ENCODE measurements around the gene CAV3. TPM values are rescaled to one million over a fixed set of nuclear protein-coding genes. Genes with fewer than 3 reads are reported as not detected.
A peak's percentile ranks its signal among the peaks of the same experiment; 100 is the strongest.
"Not testable (repeated sequence)": the region's sequence is repeated elsewhere in the genome, so short reads cannot be mapped to it uniquely, and the experiment has no call there.

Gene CAV3
- total and polyA plus RNA-seq, 9 of the 15 experiments (the other 6 are each of a cell fraction or from before 2014, with no cell fraction given), result not detected

- no peaks in the 10 kb centered on the region for H3K9me1 ChIP-seq (ENCODE audit: control insufficient read depth, insufficient read depth, low read length)
- ATAC-seq (peak; percentile 99), FAIRE-seq (peak; percentile 93), DNase-seq (ENCODE audit: extremely low read depth in 1 of 4, low spot score in 3 of 4) (peak; percentile 53 to 70 (median 68))
- no peaks in the 10 kb centered on the region for H3K4me1 ChIP-seq (replicated peaks in 1 of 2; ENCODE audit: control insufficient read depth in 2 of 2, insufficient read depth in 2 of 2, low read length in 2 of 2)
- no peak overlapping the region for H3K9ac ChIP-seq (ENCODE audit: insufficient read depth in 1 of 2, low read depth in 2 of 2, low read length in 2 of 2)
- peaks cover 3 to 62% of the 10 kb centered on the region in 2 experiments; a peak in 4 of 5 replicates for H3K27me3 ChIP-seq (ENCODE audit: control insufficient read depth in 2 of 2, insufficient read depth in 2 of 2, low read length in 2 of 2)
- no peaks in the 10 kb centered on the region for H4K20me1 ChIP-seq (replicated peaks; ENCODE audit: control insufficient read depth, insufficient read depth, low read length)
- no peaks in the 10 kb centered on the region for H3K36me3 ChIP-seq (ENCODE audit: control insufficient read depth, insufficient read depth, low read length)
- ChIA-PET POLR2A (interaction anchor here (0.6 to 1.0 kb wide), 3 partner anchors 10 to 391 kb away, joined by 3 to 5 read pairs (median 3); no protein-coding TSS in a partner anchor), CTCF (ENCODE audit: low intra/inter-chr PET ratio) (no interaction called here)
- intact Hi-C loops (cut with micrococcal nuclease), result no loop called here
- H3K79me2 ChIP-seq (ENCODE audit: control insufficient read depth, insufficient read depth, low read length), result no peaks in the 10 kb centered on the region
- H3K9me3 ChIP-seq (replicated peaks; ENCODE audit: control insufficient read depth, insufficient read depth, low read depth, low read length), result no peaks in the 10 kb centered on the region
- no TSS peak for BruUV-seq (replicated peaks)
- 12% methylated on average over 13 of the region's 14 CpGs for WGBS (ENCODE audit: insufficient coverage, low coverage, missing lambda C conversion rate)
- H3K4me3 ChIP-seq, result no peak overlapping the region
- no peak overlapping the region for H2AFZ ChIP-seq (ENCODE audit: low read depth, low read length)
- H3K4me2 ChIP-seq (ENCODE audit: insufficient read depth, low read length), result no peak overlapping the region
- no peak overlapping the region for H3K27ac ChIP-seq (ENCODE audit: extremely low read depth, low read depth, low read length)
- in situ Hi-C loops (cut with MboI), result no loop called here
- TF ChIP-seq MYC (IDR thresholded peaks at IDR 0.05; ENCODE audit: low read depth, low read length), result 0 out of 2 replicates have a peak, but pooled peaks have one; percentile 38
- TF ChIP-seq MYC (CRISPR knock-in tag; IDR thresholded peaks at IDR 0.05; ENCODE audit: borderline replicate concordance, low read depth), result no peak
- 0 out of 2 replicates have a peak, but pooled peaks have one; percentile 16 for TF ChIP-seq KLF16 (IDR thresholded peaks at IDR 0.05)
- peak; percentile 8 to 41; a peak in 3 of 4 replicates for TF ChIP-seq RAD21 (CRISPR knock-in tag; conservative IDR thresholded peaks at IDR 0.05 in 1 of 2, IDR thresholded peaks at IDR 0.05 in 1 of 2)
- peak; percentile 40; the same call in 1 of the 2 replicates for TF ChIP-seq SMC3 (conservative IDR thresholded peaks at IDR 0.05; ENCODE audit: insufficient read depth, low read depth, low read length)
- TF ChIP-seq FOXK2 (conservative IDR thresholded peaks at IDR 0.05 in 1 of 2, IDR thresholded peaks at IDR 0.05 in 1 of 2; ENCODE audit: low read depth in 2 of 2), result no peak
- peak; percentile 80 to 89 (median 82) for TF ChIP-seq CTCF (IDR thresholded peaks at IDR 0.05 in 2 of 3, conservative IDR thresholded peaks at IDR 0.05 in 1 of 3; ENCODE audit: insufficient read depth in 2 of 3, low read depth in 1 of 3, low read length in 3 of 3)
- no peak for TF ChIP-seq ZNF165 (CRISPR knock-in tag; IDR thresholded peaks at IDR 0.05; ENCODE audit: borderline replicate concordance)
- no peak for TF ChIP-seq ASH1L (IDR thresholded peaks at IDR 0.05; ENCODE audit: borderline replicate concordance, low read depth, partially characterized antibody)
Observed at GRCh38 chr3:8713901-8714759, 19.5 kb upstream of the CAV3 start.

GRCh38 chr3:8715757-8716156, 17.8 kb upstream of the CAV3 start:
- CTCF ChIA-PET (ENCODE audit: low intra/inter-chr PET ratio); intact Hi-C loops (cut with micrococcal nuclease); H4K20me1 ChIP-seq (replicated peaks; ENCODE audit: control insufficient read depth, insufficient read depth, low read length); H3K4me2 ChIP-seq (ENCODE audit: insufficient read depth, low read length); H3K9me3 ChIP-seq (replicated peaks; ENCODE audit: control insufficient read depth, insufficient read depth, low read depth, low read length); H3K36me3 ChIP-seq (ENCODE audit: control insufficient read depth, insufficient read depth, low read length); H3K4me1 ChIP-seq (replicated peaks in 1 of 2; ENCODE audit: control insufficient read depth in 2 of 2, insufficient read depth in 2 of 2, low read length in 2 of 2); H3K9me1 ChIP-seq (ENCODE audit: control insufficient read depth, insufficient read depth, low read length); ATAC-seq; in situ Hi-C loops (cut with MboI); BruUV-seq (replicated peaks); H3K4me3 ChIP-seq; H3K27ac ChIP-seq (ENCODE audit: extremely low read depth, low read depth, low read length); DNase-seq (ENCODE audit: extremely low read depth in 1 of 4, low spot score in 3 of 4); H3K79me2 ChIP-seq (ENCODE audit: control insufficient read depth, insufficient read depth, low read length); H3K9ac ChIP-seq (ENCODE audit: insufficient read depth in 1 of 2, low read depth in 2 of 2, low read length in 2 of 2); H2AFZ ChIP-seq (ENCODE audit: low read depth, low read length); FAIRE-seq; POLR2A ChIA-PET: not testable (repeated sequence)
- WGBS (ENCODE audit: insufficient coverage, low coverage, missing lambda C conversion rate), result 9% methylated on average over 6 of the region's 12 CpGs
- H3K27me3 ChIP-seq (ENCODE audit: control insufficient read depth in 2 of 2, insufficient read depth in 2 of 2, low read length in 2 of 2), result peaks cover 3 to 46% of the 10 kb centered on the region in 2 experiments; a peak in 4 of 5 replicates
